ENCODE data around the gene PRKCB.

The PRKCB gene

DNA sequence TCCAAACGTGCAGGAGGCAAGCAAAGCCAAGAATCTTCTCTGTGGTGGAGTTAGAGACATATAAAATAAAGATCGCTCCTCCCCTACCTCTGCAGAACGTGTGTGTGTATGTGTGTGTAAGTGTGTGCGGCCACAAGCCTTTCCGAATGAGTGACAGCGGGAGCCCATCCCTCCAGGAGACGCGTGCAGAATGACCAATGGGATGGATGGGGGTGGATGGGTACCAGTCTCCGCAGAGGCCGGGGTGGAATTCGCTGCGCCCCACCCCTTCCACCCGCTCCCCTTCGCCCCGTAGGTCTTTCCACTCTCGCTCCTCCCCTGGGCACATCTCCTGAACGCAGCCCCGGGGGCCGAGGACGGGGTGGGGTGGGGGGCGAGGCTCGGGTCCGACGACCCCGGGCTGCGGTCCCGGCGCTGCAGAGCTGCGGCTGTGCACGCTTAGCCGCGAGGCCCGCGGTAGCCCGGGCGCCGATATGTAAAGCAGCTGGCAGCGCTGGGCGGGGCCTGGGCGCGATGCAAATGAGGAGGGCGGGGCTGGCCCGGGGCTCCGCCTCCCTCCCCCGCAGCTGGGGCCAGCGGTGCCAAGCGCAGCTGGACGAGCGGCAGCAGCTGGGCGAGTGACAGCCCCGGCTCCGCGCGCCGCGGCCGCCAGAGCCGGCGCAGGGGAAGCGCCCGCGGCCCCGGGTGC is at the start of gene PRKCB:
TSS of gene PRKCB (plus strand) at position 594 of the 688 bp plus-strand sequence.
- peak; percentile 82 for DNase-seq

DNA sequence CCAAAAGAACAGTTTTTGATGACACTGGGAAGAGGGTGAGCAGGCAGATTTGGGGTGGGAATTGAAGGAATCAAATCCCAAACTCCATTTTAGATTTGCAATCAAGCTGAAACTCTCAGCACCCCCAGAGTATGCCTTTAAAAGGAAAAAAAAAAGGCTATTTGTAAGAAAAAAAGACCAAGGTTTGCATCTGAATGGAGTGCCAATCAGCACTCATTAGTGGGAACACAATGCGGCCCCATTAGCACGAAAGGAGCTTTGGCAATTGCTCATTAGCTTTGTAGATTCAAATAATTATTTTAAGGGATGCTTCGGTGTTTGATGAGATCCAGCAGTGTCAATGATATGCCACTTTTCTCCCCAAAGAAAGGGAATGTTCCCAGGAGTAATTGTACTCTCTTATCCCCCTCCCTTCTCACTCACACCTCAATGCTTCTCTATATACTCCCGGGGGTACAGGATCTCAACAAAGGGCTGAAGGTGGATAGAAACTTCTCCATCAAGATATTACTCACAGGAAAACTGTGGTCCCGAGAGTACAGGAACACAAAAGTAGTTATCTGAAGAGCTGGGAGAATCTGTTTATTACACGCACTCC is 48.7 kb upstream of the PRKCB start:
- no peak for DNase-seq

DNA sequence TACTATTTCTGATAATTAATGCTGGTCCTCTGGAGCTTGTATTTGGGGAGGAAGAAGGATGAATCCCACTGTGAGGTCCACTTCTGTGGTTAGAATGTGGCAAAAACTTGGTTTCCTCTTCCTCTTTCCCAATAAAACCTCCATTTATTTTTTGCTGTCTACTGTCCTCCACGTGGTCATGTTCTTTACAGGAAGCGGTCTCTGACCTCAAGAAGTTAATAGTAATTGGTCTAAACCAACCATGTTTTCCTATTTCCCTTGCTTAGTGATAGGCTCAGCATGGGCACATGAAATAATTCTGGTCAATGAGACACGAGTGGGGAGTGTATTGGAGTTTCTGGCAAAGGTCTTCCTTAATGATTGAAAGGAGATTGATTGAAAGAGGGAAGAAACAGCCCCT is 47.1 kb upstream of the PRKCB start:
- DNase-seq, result no peak

DNA sequence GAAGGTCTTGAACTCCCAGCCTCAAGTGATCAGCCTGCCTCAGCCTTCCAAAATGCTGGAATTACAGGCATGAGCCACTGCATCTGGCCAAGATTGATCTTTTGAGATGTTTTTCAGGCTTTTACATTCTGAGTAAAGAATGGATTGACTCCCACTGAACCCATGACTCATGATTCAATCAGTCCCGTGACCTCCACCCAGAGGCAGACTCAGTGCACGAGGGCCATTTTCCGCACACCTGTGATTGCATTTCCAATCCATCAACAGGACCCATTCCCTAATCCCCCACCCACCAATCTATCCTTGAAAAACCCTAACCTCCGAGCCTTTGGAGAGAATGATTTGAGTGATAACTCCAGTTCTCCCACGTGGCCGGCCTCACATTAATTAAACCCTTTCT is 40.4 kb upstream of the PRKCB start:
- no peak for DNase-seq

DNA sequence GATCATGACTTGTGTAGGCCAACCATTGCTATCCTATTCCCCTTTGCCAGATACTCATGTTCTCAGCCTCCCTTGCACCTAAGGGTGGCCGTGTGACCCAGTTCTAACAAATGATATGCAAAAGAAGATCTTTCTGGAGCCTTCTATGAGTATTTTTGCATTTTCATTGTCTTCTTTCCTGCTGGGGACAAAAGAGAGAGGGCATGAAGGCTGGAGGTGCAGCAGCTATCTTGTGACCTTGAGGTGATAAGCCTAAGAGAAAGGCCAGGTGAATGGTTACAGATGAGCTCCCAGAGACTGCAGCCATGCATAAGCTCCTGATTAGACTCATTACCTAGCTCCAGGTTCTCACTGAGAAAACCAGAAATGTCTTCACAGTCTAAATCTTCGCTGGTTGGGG is 38.8 kb upstream of the PRKCB start:
- no peak for DNase-seq

DNA sequence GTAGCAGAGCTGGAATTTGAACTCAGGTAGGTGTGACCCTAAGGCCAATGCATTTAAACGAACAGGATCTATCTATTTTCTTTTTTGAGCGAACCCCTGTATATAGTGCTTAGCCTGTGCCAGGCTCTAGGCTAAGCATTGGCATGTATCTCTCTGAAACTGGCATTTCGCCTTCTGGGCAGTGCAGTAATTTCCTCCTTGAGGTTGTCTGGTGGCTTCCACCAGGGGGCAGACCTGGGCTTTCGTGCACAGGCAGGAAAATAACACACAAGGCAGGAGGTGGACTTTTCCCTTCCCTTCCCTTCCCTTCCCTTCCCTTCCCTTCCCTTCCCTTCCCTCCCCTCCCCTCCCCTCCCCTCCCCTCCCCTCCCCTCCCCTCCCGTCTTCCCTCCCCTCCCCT is 34.4 kb upstream of the PRKCB start:
- peak; percentile 68 for DNase-seq

DNA sequence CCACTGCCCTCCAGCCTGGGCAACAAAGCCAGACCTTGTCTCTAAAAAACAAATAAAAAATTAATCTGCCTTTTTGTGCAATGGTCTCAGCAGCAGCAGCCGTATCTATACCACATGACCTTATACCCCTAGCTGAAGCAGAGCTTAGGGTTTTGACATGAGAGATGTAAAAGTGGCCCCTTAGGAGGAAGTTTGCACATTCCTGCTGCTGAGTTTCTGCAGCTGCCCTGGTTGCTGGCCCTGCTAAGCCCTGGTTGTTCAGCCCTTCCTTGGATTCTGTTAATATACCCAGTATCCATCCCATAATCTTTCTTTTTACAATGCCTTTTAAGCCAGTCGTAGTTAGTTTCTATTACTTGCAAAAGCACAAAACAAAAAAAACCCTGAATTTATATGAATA is 33.0 kb upstream of the PRKCB start:
- no peak for DNase-seq

DNA sequence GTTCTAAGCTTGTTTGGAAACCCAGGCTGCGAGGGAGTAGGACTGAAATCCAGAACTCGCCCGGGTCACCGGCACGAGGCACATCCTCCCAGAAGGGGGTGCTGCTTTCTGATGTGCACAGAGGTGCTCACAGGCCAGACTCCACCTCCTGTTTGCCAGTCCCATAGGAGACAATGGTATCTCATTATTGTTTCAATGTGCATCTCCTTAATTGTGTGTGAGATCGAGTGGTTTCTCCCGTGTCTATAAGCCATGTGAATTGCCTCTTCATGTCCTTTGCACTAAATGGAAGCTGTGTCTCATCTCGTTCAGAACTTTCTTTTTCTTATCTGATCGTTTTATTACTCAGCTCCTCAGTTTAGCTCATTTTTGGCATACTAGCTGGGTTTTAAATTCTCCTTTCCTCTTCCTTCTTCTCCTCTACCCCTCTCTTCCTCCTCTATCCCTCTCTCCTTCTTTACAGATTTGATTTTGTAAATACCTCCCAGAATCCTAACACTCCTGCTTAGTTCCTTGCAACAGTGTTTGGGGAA is 32.1 kb upstream of the PRKCB start:
- DNase-seq, result peak; percentile 42

DNA sequence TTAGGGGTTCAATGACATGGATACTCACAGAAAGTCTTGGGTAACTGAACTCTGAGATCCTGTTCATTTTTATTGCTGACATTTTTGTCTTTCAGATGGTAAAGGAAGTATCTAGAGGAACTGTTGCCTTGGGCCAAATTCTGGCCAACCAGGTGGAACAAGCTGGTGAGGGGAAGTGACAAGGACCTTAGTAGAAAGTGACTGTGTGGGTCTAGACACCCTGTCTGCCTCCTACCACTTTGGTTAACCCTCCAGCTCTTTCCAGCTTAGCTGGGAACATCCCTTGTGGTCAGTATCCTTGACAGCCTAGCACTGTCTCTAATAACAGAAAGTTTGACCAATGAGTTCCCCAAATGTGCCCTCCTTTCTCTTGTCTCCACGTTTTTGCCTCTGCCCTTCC is 28.8 kb upstream of the PRKCB start:
- DNase-seq, result no peak

DNA sequence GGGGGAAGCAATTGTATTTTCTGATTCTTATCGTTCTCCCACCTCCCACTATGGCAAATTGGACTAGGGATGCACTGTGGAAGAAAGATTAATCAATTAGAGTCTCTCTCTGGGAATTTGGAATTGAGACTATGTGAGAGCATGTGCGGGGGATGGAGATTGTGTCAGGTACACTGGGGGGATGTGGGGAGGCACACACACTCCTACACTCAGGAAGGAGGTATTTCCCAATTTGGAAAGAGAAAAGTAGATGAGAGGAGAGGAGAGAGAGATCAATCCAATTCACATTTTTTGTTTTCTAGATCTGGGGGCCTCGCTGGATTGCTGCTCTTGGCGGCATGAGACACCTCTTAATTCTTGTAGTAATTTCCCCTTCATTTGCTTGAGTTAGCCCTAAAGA is 14.3 kb upstream of the PRKCB start:
- no peak for DNase-seq

DNA sequence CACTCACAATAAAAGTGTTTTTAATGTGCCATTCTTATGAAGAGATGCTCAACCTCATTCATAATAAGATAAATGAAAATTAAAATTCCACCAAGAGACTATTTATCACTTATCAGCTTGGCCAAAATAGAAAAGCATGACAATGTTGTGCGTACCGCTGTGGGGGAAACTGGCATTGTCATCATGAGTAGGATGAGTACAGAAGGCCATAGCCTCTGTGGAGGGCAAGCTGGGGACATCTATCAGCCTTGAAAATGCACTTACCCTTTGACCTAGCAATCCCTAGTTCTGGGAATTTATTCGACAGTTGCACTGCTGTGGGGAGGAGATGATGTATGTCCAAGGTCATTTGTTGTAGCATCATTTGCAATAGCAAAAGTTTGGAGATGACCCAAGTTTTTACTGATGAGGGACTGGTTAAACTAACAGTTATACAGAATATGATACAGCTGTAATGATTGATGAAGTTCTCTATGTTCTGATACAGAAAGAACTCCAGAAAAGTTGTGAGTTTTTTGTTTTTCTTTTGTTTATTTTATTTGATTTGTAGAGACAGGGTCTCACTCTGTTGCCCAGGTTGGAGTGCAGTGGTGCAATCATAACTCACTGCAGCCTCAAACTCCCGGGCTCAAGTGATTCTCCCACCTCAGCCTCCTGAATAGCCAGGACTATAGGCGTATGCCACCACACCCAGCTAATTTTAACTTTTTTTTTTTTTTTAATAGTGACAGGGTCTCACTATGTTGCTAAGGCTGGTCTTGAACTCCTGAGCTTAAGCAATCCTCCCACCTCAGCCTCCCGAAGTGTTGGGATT is 13.7 kb upstream of the PRKCB start:
- DNase-seq, result no peak

DNA sequence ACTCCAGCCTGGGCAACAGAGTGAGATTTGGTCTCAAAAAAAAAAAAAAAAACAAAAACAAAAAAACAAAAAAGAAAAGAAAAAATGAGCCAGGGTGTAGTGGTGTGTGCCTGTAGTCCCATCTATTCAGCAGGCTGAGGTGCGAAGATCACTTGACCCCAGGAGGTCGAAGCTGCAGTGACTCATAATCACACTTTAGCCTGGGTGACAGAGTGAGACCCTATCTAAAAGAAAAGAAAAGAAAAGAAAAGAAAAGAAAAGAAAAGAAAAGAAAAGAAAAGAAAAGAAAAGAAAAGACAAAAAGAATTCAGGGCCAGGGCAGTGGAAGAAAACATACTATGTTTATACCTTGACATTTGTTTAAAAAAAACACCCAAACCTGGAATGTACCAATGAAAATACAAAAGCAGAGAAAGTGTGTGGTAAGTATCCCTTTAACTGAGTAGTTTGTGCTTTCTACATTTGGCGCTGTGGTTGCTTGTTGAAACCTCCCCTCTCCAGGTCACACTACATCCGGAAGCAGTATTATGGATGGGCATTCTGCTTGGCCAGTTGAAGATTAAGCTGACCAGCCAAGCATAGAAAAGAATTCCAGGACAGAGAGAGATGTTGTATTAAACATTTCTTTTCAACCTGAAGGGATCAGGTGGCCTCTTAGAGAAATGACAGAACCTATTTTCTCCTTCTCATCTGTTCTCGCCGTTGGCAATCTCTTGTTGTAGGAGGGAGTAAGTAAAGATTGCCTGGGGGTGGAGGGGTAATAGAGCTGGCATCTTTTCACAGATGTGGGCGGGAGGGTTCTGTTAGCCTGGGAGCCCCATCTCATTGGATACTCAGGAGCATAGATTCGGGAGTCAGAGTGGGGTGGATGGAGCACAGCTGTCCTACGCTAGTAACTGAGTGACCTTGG is 12.1 kb upstream of the PRKCB start:
- DNase-seq, result no peak

DNA sequence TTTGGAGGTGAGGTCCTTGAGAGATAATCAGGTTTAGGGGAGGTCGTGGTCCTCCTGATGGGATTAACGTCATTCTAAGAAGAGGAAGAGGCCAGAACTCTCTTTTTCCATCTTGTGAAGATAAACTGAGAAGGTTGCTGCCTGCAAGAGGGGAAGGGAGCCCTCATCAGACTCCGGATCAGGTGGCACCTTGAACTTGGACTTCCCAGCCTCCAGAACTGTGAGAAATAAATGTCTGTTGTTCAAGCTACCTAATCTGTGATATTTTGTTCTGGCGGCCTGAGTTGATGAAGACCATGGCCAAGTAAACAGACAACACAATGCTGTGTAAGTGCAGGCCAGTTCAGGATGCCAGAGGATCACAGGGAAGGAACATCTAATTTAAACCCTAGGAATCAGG is 10.9 kb upstream of the PRKCB start:
- DNase-seq, result no peak

DNA sequence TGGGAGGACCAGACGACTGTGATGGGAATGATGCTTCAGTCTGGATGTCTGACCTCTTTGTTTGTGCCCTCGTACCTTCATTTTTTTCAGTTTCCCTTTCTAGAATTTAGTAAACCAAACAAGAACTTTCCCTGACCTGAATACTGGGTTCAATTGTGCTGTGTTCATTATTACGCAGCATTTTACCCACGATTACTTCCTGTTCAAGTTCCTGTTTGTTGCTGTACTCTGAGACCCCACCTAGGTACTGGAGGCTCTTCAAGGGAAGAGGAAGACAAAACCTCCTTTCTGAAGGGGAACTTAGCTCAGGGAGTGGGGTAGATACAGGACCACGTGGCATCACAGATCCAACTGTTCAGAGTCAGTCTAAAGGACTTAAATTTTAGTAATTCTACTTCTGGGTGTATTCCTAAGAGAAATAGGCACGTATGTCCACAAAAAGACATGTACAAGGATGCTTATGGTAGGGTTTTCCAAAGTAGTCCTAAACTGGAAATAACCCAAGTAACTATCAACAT is 9.2 kb upstream of the PRKCB start:
- DNase-seq, result no peak

DNA sequence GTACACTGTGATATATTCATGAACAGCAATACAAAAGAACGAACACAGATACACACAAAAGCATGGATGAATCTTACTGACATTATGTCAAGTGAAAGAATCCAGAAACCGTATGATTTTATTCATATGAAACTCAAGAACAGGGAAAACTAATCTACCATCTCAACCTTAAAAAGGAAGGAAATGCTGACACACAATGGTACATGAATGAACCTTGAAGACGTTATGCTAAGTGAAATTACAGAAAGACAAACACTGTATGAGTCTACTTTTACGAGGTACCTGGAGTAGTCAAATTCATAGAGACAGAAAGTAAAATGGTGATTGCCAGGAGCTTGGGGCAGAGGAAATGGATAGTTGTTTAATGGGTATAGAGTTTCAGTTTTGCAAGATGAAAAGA is 8.7 kb upstream of the PRKCB start:
- no peak for DNase-seq

DNA sequence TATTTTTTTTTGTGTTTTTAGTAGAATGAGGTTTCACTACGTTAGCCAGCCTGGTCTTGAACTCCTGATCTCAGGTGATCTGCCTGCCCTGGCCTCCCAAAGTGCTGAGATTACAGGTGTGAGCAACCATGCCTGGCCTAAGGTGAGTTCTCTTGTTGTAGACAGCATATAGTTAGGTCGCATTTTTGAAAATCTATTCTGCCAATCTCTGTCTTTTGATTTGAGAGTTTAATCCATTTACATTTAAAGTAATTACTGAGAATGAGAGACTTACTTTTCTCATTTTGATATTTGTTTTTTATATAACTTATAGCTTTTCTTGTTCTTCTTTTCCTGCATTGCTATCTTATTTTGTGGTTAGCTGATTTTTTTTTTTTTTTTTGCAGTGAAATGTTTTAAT is 6.3 kb upstream of the PRKCB start:
- DNase-seq, result no peak

DNA sequence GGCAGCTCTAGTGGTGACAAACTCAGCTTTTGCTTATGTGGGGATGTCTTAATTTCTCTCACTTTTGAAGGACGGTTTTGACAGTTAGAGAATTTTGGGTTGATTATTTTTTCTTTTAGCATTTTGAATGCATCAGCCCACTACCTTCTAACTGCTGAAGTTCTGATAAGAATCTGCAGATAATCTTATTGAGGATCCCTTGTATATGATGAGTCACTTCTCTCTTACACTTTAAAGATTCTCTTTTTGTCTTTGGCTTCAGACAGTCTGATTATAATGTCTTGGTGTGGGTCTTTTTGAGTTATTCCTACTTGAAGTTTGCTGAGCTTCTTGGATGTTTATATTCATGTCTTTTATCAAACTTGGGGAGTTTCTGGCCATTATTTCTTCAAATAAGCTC is 5.5 kb upstream of the PRKCB start:
- no peak for DNase-seq

DNA sequence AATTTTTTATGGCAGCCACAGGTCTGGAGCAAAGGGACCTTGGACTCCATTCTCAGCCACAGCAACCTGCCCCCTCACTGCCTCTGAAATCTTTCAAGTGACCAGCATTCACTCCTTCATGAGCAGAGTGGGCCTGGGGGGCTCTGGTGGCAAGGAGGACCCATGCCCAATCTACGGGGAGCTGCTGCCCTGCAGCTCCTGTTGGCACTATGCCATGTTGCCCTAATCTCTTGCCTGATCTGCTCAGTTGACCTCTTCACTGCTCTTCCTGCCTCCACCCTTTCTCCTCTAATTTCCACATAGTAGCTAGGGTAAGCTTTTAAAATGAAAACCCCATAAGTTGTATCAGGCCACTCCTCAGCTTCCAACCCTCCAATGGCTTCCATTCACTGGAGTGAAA is 2.9 kb upstream of the PRKCB start:
- no peak for DNase-seq

DNA sequence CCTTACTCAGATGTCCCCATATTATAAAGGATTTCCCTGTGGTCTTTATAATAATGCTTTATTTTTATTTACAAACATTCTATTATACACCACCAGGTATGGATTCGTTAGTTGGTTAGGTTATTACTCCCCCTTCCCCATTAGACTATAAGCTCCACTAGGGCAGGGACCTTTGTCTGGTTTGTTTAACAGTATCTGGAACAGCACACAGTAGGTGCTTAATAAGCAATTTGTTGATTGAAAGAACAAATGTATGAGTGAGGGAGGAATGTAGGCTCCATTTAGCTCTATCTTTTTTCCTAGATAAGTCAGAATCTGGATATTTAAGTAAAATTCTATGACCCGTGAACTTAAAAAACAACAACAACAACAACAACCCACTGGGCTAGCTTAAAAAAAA is 2.3 kb upstream of the PRKCB start:
- DNase-seq, result no peak

DNA sequence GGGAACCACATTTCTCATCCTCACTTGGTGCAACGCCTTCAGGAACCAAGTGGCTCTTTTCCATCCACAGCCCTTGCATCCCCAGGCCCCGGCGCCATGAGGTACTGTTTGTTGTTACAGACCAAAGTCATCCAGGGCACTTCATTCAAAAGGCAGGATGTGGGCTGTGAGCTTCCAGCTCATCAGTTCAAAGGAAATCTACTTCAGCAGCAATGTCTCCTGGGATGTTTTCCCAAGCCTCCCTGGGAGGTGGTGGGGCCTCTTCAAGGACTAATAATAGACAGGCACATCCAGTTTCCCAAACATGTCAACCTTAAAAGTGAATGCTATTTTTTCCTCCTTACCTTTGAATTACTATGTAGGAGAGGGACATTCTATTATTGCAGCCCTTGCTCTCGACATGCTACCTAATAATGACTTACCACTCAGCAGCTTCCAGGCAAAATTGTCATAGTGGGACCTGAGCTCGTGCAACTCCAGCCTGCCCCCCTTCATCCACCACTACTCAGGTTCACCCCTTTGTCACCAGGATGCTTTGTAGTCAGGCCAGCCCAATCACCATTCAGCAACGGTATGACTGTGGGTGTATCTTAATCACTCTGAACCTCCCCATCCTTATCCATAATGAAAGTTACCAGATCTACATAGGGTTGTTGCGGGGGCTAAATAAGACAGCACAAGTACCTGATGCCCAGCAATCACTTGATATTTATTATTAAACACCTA is 1.7 kb upstream of the PRKCB start:
- DNase-seq, result no peak

DNA sequence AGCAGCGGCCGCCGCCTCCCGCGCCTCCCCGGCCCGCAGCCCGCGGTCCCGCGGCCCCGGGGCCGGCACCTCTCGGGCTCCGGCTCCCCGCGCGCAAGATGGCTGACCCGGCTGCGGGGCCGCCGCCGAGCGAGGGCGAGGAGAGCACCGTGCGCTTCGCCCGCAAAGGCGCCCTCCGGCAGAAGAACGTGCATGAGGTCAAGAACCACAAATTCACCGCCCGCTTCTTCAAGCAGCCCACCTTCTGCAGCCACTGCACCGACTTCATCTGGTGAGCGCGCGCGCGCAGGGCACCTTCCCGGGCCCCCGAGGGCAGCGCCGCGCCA is 258 bp downstream of the PRKCB start:
- DNase-seq, result no peak

All from NCI-H2227 treated with DMSO at 0.1 percent for 48 hours (cell line).